ENCODE measurements around the gene ESPNL.

Gene ESPNL

GRCh38 chr2:238129166-238130010, 29.2 kb downstream of the ESPNL start:
- DNase-seq = no peak

- DNase-seq = no peak
Measured at GRCh38 chr2:238130111-238130695, 30.1 kb downstream of the ESPNL start.

DNA sequence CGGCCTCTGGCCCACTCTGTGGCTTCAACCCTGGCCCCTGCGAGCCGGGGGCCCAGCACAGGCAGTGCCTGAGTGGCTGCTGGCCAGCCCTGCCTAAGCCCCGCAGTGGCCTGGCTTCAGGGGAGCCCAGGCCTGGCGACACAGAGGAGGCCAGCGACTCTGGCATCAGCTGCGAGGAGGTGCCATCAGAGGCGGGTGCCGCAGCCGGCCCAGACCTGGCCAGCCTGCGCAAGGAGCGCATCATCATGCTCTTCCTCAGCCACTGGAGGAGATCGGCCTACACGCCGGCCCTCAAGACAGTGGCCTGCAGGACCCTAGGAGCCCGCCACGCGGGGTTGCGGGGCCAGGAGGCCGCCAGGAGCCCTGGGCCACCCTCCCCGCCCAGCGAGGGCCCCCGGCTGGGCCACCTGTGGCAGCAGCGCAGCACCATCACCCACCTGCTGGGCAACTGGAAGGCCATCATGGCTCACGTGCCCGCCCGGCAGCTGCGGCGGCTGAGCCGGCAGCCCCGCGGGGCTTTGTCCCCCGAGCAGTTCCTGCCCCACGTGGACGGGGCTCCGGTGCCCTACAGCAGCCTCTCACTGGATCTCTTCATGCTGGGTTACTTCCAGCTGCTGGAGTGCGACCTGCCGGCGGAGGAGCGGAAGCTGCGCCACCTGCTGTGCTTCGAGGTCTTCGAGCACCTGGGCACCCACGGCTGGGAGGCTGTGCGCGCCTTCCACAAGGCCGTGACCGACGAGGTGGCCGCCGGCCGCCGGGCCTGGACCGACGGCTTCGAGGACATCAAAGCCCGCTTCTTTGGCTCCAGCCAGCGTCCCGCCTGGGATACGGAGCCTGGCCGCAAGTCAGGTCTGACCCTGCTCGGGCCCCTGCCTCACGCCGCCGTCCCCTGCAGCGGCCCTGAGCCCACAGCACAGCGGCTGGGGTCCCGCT, 30.8 kb downstream of the ESPNL start:
- DNase-seq = no peak

- DNase-seq = no peak
Measured at GRCh38 chr2:238131761-238132462, 31.8 kb downstream of the ESPNL start.

GRCh38 chr2:238132463-238133450, 32.6 kb downstream of the ESPNL start:
- DNase-seq = no peak

DNA sequence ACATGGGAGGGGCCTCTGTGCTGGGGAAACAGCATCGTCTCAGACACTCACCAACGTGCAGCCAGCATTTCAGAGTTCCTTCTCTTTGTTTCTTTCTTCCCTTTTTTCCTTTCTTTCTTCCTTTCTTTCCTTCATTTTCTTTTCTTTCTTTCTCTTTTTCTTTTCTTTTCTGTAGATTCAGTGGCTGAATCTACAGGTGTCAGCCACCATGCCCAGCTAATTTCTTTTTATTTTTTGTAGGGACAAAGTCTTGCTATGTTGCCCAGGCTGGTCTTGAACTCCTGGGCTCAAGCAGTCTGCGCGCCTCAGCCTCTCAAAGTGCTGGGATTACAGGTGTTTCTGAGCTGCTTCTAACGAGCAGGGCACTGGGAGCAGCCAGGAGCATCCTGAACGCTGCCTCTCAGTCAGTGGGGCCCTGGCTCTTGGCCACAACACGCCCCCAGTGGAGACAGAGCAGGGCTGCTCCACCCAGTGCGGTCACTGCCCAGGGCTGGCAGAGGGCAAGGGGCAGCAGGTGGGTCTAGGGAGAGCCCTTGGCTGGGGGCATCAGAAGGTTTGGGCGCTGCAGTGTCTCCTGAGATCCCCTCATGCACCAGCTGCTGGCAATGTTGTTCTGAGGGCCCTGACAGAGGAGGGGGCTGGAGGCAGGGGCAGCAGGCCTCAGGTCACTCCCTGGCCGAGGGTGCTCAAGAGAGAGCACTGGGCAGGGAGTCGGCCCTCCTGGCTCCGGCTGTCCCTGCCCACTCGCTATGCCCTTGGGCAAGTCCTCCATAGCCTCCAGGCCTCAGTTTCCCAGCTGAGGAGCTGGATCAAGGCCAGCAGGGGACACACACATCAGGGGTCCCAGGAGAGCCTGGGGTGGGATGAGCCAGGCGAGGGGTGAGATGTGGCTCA, 33.6 kb downstream of the ESPNL start:
- DNase-seq = no peak

DNA sequence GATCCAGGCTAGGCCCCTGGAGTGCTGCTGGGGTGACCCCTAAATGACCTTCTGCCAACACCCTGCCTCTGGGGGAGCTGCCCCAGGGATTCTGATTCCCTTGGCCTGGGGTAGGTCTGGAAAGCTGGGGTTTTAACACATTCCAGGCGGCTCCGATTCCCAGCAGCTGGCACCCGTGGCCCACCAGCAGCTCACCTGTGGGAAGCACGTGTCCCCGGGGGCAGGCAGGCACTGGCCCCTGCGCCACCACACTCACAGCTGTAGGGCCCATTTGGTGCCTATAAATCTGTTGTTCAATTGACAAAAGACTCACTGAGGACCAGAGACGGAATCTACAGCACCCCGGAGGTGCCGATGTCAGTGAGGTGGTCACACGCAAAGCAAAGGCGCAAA, 34.2 kb downstream of the ESPNL start:
- no peak for DNase-seq

DNA sequence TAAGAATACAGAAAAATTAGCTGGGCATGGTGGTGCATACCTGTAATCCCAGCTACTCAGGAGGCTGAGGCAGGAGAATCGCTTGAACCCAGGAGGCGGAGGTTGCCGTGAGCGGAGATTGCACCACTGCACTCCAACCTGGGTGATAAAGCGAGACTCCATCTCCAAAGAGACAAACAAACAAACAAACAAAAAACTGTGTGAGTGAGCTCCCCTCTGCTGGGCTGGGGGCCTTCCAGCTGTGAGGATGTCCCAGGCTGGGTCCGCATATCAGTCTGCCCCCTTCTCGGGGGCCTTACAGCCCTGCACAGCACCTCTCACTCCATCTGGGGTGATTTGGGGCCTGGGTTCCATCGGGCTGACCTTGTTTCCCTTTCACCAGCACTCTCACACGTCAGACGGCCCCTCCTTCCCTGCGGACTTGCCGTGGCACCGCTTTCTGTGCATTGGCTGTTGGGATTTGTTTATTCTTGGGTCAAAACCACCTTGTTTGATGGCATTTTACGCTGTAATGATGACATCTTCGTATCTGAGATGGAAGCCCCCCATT, 35.5 kb downstream of the ESPNL start:
- no peak for DNase-seq

GRCh38 chr2:238136820-238137537, 36.8 kb downstream of the ESPNL start:
- DNase-seq = no peak

DNA sequence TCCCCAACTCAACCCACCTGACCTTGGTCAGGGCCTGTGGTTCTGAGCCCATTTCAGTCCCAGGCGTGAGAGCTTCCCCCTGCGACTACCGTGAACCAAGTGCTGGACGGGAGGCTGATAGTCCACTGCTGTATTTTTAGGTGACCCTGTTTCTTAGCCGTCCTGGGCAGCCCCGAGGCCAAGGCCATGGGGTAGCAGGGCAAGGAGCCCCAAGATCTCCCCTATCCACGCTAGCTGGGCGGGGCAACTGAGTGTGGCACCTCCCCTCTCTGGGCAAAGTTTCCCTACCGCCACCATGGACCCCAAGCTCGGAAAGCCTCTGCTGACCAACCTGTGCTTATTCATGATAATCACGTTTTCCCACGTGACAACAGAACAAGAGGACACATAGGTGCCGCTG, 37.7 kb downstream of the ESPNL start:
- DNase-seq = no peak

GRCh38 chr2:238138331-238139195, 38.4 kb downstream of the ESPNL start, which contains the start of gene KLHL30:
Gene KLHL30 (plus strand): TSS chr2:238138668. CDS start chr2:238140755, 2,087 bp downstream.
- DNase-seq = no peak

DNA sequence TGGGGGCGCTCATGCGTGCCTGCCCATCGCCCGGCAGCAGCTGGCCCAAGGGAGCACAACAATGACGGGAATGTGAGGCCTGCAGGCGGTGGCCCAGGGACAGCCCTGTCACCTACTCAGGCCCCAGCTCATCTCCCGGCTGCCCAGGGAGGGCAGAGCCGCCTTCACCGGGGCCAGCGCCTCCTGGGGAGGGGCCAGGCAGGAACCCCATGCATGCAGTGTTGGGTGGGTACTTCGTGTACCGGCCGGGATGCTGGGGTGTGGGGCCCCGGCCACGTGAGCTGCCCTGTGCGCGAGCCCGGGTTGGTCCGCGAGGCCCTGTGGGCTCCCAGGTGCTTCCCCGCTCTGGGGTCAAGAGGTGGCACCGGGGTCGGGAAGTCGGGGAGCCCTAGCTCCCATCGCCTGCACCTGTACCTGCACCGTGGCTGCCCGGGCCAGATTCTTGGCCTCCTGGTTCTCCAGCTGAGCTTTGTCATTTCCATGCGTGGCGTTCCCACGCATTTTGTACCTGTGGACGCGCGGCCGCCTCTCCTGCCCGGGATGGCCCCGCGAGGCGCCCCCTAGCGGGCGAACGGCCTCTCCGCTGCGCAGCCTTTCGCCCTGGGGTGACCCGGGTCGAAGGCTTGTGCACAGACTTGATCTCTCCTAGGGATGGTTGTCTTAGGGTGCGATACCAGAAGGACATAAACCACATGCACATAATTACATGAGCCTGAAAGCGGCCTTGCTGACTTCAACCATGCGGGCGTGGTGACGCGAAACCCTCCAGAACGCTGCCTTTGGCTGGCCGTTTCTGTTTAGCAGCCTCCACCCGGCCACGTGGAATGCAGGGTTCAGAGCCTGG, 39.3 kb downstream of the ESPNL start:
- DNase-seq = peak in 1 of 5 experiments; percentile 21

DNA sequence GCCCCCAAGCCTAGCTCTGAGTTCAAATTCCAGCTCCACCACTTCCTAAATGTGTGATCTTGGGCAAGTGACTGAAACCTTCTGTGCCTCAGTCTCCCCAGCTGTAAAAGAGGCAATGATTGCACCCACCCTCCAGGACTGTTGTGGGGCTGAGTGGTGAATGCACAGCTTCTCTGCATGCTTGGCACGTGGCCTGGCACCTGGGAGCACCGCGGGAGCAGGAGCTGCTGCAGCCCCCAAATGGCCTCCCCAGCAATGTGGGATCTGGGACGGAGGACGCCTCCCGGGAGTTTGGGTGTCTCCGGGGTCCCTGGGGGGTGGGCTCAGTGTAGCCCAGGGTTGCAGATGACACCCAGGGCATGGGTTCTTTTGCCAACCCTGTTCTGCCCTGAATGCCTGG, 39.9 kb downstream of the ESPNL start:
- DNase-seq = no peak

GRCh38 chr2:238140721-238141540, 40.8 kb downstream of the ESPNL start:
- no peak for DNase-seq

- no peak for DNase-seq
Measured at GRCh38 chr2:238141541-238142318, 41.6 kb downstream of the ESPNL start.
